ENCODE data around the gene UBE2QL1. TPM values are rescaled to one million over a fixed set of nuclear protein-coding genes. Genes with fewer than 3 reads are reported as not detected.

The UBE2QL1 gene
- total and polyA plus RNA-seq, 5 experiments from 2014 or later, result not detected

- no peak for ATAC-seq
- POLR2A ChIA-PET, result no interaction called here
- Mint-ChIP-seq H3K4me3 (no peak overlapping the region), H3K36me3 (no peaks in the 10 kb centered on the region), H3K27ac (no peak overlapping the region), H3K27me3 (peaks cover 4 to 28% (median 7%) of the 10 kb centered on the region in 5 donors), H3K9me3 (no peaks in the 10 kb centered on the region), H3K4me1 (no peaks in the 10 kb centered on the region)
- DNase-seq, result no peak
These were observed 95.3 kb downstream of the UBE2QL1 start for GRCh38 chr5:6543830-6544560.

Other genes starting within 250 kb of the UBE2QL1 start
- 10 to 100 TPM; 70.0 to 77.2 TPM for gene MED10, start 70.3 kb upstream of the UBE2QL1 start, total RNA-seq
- gene MED10, start 70.3 kb upstream of the UBE2QL1 start, polyA plus RNA-seq, result 100 to 1,000 TPM; 101 to 108 (median 105) TPM
- 10 to 100 TPM; 84.6 to 86.5 TPM for gene NSUN2, start 184.2 kb downstream of the UBE2QL1 start, total RNA-seq
- 10 to 100 TPM; 18.3 to 48.7 (median 27.8) TPM for gene NSUN2, start 184.2 kb downstream of the UBE2QL1 start, polyA plus RNA-seq
- gene SRD5A1, start 184.6 kb downstream of the UBE2QL1 start, total RNA-seq, result 1 to 10 TPM; 9.0 to 9.4 TPM
- 1 to 10 TPM; 4.3 to 6.8 (median 4.4) TPM for gene SRD5A1, start 184.6 kb downstream of the UBE2QL1 start, polyA plus RNA-seq